IMR-90 (cell line): ENCODE results near the gene UBD. TPM values are rescaled to one million over a fixed set of nuclear protein-coding genes. Genes with fewer than 3 reads are reported as not detected.

ENCODE experiments used
- ATAC-seq: fragments of 200-7000 bp; cut with Tn5 transposase; 2 replicates; pipeline ENCODE4 v1.9.1; 2020; ENCODE audit warnings: low read depth, mild to moderate bottlenecking, moderate library complexity
- BruUV-seq: library from RNA; stranded (reverse); fragments of 400-500 nt; replicated peaks from 2 replicates; lab custom pipeline; 2021; lab: Mats Ljungman, UMichigan
- CTCF ChIA-PET: fragments of 300-600 bp; formaldehyde crosslinking; extraction: SDS; loops from one replicate; lab custom pipeline; 2021; ENCODE audit warnings: antibody characterized with exemption; lab: Yijun Ruan, JAX
- POLR2A ChIA-PET: fragments of 300-600 bp; sonication (Branson Sonifier 250); formaldehyde crosslinking; loops from one replicate; lab custom pipeline; 2022; ENCODE audit warnings: antibody characterized with exemption; ENCODE audit not compliant: unreplicated experiment; lab: Charles Lee
- DNase-seq: peaks from one replicate; pipeline ENCODE4 v3.0.0; 2013
- H2AFZ ChIP-seq: replicated peaks from 2 replicates; pipeline ENCODE3; 2013; ENCODE audit warnings: low read length, mild to moderate bottlenecking; ENCODE audit not compliant: poor library complexity
- H2AK5ac ChIP-seq: 2 replicates; pipeline ENCODE4 v1.6.1; 2013; ENCODE audit warnings: low read depth, low read length, inconsistent platforms
- H2AK9ac ChIP-seq: replicated peaks from 2 replicates; pipeline ENCODE3; 2013; ENCODE audit warnings: mild to moderate bottlenecking, low read depth, low read length, moderate library complexity; ENCODE audit not compliant: poor library complexity
- H2BK120ac ChIP-seq: 2 replicates; pipeline ENCODE4 v1.6.1; 2013; ENCODE audit warnings: low read depth, low read length, inconsistent platforms
- H2BK15ac ChIP-seq: 3 replicates; pipeline ENCODE4 v1.6.1; 2013; ENCODE audit warnings: low read depth, low read length, inconsistent platforms
- H2BK20ac ChIP-seq: 2 replicates; pipeline ENCODE4 v1.6.1; 2013; ENCODE audit warnings: low read depth, mild to moderate bottlenecking, inconsistent platforms, low read length, moderate library complexity
- H2BK5ac ChIP-seq: 2 replicates; pipeline ENCODE4 v1.6.1; 2013; ENCODE audit warnings: mild to moderate bottlenecking, low read depth, low read length, inconsistent platforms; ENCODE audit not compliant: poor library complexity, severe bottlenecking
- H3K14ac ChIP-seq: replicated peaks from 2 replicates; pipeline ENCODE4 v1.6.1; 2013; ENCODE audit warnings: low read depth, low read length, inconsistent platforms
- H3K18ac ChIP-seq: 2 replicates; pipeline ENCODE4 v1.6.1; 2013; ENCODE audit warnings: low read depth, low read length, control low read depth
- H3K23ac ChIP-seq: 2 replicates; pipeline ENCODE4 v1.6.1; 2013; ENCODE audit warnings: low read depth, low read length, inconsistent platforms
- H3K27ac ChIP-seq: 2 replicates; pipeline ENCODE4 v1.5.1; 2013; ENCODE audit warnings: mild to moderate bottlenecking, control low read depth, low read length; ENCODE audit not compliant: insufficient read depth
- H3K27me3 ChIP-seq: 2 replicates; pipeline ENCODE4 v1.6.1; 2013; ENCODE audit warnings: low read length; ENCODE audit not compliant: control insufficient read depth, insufficient read depth
- H3K36me3 ChIP-seq: 2 replicates; pipeline ENCODE4 v1.6.1; 2013; ENCODE audit warnings: low read length, mixed read lengths; ENCODE audit not compliant: control insufficient read depth, insufficient read depth
- H3K4ac ChIP-seq: 2 replicates; pipeline ENCODE4 v1.6.1; 2013; ENCODE audit warnings: low read depth, low read length, inconsistent platforms
- H3K4me1 ChIP-seq: 2 replicates; pipeline ENCODE4 v1.6.1; 2013; ENCODE audit warnings: low read length, mixed read lengths; ENCODE audit not compliant: control insufficient read depth, insufficient read depth
- H3K4me2 ChIP-seq: 2 replicates; pipeline ENCODE4 v1.6.1; 2013; ENCODE audit warnings: low read depth, mild to moderate bottlenecking, control low read depth, low read length, moderate library complexity
- H3K4me3 ChIP-seq: 2 replicates; pipeline ENCODE4 v1.5.1; 2013; ENCODE audit warnings: low read depth, mild to moderate bottlenecking, control low read depth, low read length, moderate library complexity; ENCODE audit not compliant: insufficient read depth
- H3K56ac ChIP-seq: 2 replicates; pipeline ENCODE4 v1.6.1; 2013; ENCODE audit warnings: low read length, inconsistent platforms; ENCODE audit not compliant: insufficient read depth; ENCODE audit errors: extremely low read depth
- H3K79me1 ChIP-seq, 2 experiments: 2 replicates each; pipeline ENCODE4 v1.6.1; 2013; ENCODE audit warnings: low read length in 2 of 2, inconsistent platforms in 1 of 2, low read depth in 1 of 2
- H3K9ac ChIP-seq: 2 replicates; pipeline ENCODE4 v1.6.1; 2013; ENCODE audit warnings: low read depth, low read length, control low read depth
- H3K9me1 ChIP-seq: 2 replicates; pipeline ENCODE4 v1.6.1; 2013; ENCODE audit warnings: low read length, inconsistent platforms; ENCODE audit not compliant: insufficient read depth
- H3K9me3 ChIP-seq: 2 replicates; pipeline ENCODE4 v1.6.1; 2013; ENCODE audit warnings: low read length; ENCODE audit not compliant: control insufficient read depth, insufficient read depth
- H4K20me1 ChIP-seq: 2 replicates; pipeline ENCODE4 v1.6.1; 2013; ENCODE audit warnings: low read length, inconsistent platforms; ENCODE audit not compliant: insufficient read depth
- H4K5ac ChIP-seq: 2 replicates; pipeline ENCODE4 v1.6.1; 2013; ENCODE audit warnings: mild to moderate bottlenecking, low read depth, low read length, control low read depth
- H4K8ac ChIP-seq, 2 experiments: 2 replicates each; pipeline ENCODE4 v1.6.1; 2013; ENCODE audit warnings: low read depth in 2 of 2, low read length in 2 of 2, control low read depth in 1 of 2, inconsistent platforms in 1 of 2
- H4K91ac ChIP-seq: 2 replicates; pipeline ENCODE4 v1.6.1; 2013; ENCODE audit warnings: low read depth, low read length, inconsistent platforms; ENCODE audit not compliant: insufficient read depth
- CHD1 ChIP-seq: IDR thresholded peaks from 2 replicates; pipeline ENCODE4 v1.6.1; 2012; ENCODE audit warnings: low read depth, low read length, improper control_type of control experiment
- MXI1 ChIP-seq: IDR thresholded peaks from 2 replicates; pipeline ENCODE4 v1.6.1; 2012; ENCODE audit warnings: low read depth, mild to moderate bottlenecking, low read length, moderate library complexity, borderline replicate concordance
- RAD21 ChIP-seq: IDR thresholded peaks from 2 replicates; pipeline ENCODE4 v1.6.1; 2012; ENCODE audit warnings: low read length, improper control_type of control experiment
- SMC3 ChIP-seq: fragments of 150-350 bp; IDR thresholded peaks from 2 replicates; pipeline ENCODE4 v1.6.1; 2016; ENCODE audit warnings: low read depth, mild to moderate bottlenecking, antibody characterized with exemption, low read length, moderate library complexity
- WGBS, 2 experiments: methylation state at CpG; one replicate each; pipeline versions ENCODE4 v1.1.5 to v1.1.7; 2013; ENCODE audit warnings: missing lambda C conversion rate in 2 of 2; ENCODE audit not compliant: insufficient read length in 1 of 2; ENCODE audit errors: extremely low coverage in 2 of 2; 5-methylcytosine and 5-hydroxymethylcytosine counted together
- dilution Hi-C: fragments of 300-500 bp; cut with HindIII; formaldehyde crosslinking; loops from one replicate; pipeline ENCODE4 v1.14.3; 2018; ENCODE audit warnings: low sequenced_read_pairs; ENCODE audit not compliant: unreplicated experiment
- in situ Hi-C: fragments of 300-500 bp; cut with MboI; formaldehyde crosslinking; loops from 3 replicates; pipeline ENCODE4 v1.14.3; 2019; ENCODE audit warnings: low sequenced_read_pairs, inconsistent platforms, mixed read lengths
- intact Hi-C: fragments of 100-400 bp; cut with micrococcal nuclease; formaldehyde crosslinking; loops from 2 replicates; pipeline ENCODE4 v1.10.0; 2022
- polyA plus RNA-seq, 3 experiments: library from polyadenylated mRNA; depleted of rRNA; stranded (reverse); fragments of >200 nt; gene quantifications; 2 replicates each; pipeline ENCODE4 v1.2.3, GENCODE V29; 2012; ENCODE audit warnings: low replicate concordance in 1 of 3
- total RNA-seq: library from RNA; depleted of rRNA; stranded (reverse); fragments of >200 nt; gene quantifications from 2 replicates; pipeline ENCODE4 v1.2.3, GENCODE V29; 2012
- TF ChIP-seq, protein P1 (sequence below): fragments of 150-350 bp; IDR thresholded peaks from 2 replicates; pipeline ENCODE4 v1.6.1; 2017; ENCODE audit warnings: mild to moderate bottlenecking, antibody characterized with exemption, low read length, low read depth
- TF ChIP-seq, protein P2 (sequence below): conservative IDR thresholded peaks from 2 replicates; pipeline ENCODE4 v1.5.1; 2012; ENCODE audit warnings: mild to moderate bottlenecking, low read depth, low read length, improper control_type of control experiment

UBD gene
- total and polyA plus RNA-seq, 2 of the 4 experiments (the other 2 are of a cell fraction), result not detected

DNA sequence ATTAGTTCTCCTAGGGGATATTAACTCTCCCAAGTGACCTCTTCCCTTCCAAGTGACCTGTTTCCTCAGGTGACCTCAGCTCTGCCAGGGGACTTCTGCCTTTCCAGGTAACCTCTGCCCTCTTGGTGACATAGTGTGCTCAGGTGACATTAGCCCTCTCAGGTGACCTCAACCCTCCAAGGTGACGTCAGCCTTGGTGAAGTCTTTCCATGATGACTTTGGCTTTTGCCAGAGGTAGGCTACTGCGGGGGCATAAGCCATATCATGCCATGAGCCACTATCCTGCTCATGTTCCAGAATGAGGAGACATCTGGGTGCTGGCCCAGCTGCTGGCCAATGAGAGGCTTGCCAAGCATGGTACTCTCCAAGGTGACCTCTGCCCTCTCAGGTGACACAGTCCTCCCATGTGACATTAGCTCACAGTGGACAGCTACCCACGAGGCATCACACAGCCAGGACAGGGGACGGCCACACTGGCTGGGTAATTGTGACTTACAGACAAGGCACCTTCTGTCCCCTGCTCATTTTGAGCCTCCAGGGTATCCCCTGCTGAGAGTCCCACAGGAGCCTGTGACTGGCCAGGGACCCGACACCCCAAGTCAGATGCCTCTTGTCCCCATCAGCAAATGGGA lies 31.1 kb downstream of the UBD start:
- Histone ChIP-seq H2BK5ac (no peak overlapping the region), H4K8ac (no peak overlapping the region), H2BK15ac (no peak overlapping the region), H2BK20ac (no peak overlapping the region), H3K4me3 (no peak overlapping the region), H3K14ac (no peak overlapping the region), H3K9me1 (no peaks in the 10 kb centered on the region), H3K27me3 (no peaks in the 10 kb centered on the region), H3K18ac (no peak overlapping the region), H2AK5ac (no peak overlapping the region), H2BK120ac (no peak overlapping the region), H3K4ac (no peak overlapping the region), H3K4me1 (no peaks in the 10 kb centered on the region), H3K56ac (no peak overlapping the region), H3K9ac (no peak overlapping the region), H4K20me1 (no peaks in the 10 kb centered on the region), H2AK9ac (no peak overlapping the region), H3K23ac (no peak overlapping the region), H4K91ac (no peak overlapping the region), H3K9me3 (peaks cover 3% of the 10 kb centered on the region; the same call in 1 of the 2 replicates), H3K4me2 (no peak overlapping the region), H3K79me1 (no peaks in the 10 kb centered on the region), H3K27ac (no peak overlapping the region), H2AFZ (no peak overlapping the region), H4K5ac (no peak overlapping the region), H3K36me3 (no peaks in the 10 kb centered on the region)
- dilution Hi-C loops, result no loop called here
- ATAC-seq (no peak), DNase-seq (no peak)
- WGBS, 2 experiments, result 48% methylated on average over 3 of the region's 5 CpGs; no CpG with 5 or more reads in 1 of the 2 experiments
- TF ChIP-seq MXI1 (no peak), CHD1 (no peak), RAD21 (no peak), SMC3 (no peak)
- TF ChIP-seq, protein P1, sequence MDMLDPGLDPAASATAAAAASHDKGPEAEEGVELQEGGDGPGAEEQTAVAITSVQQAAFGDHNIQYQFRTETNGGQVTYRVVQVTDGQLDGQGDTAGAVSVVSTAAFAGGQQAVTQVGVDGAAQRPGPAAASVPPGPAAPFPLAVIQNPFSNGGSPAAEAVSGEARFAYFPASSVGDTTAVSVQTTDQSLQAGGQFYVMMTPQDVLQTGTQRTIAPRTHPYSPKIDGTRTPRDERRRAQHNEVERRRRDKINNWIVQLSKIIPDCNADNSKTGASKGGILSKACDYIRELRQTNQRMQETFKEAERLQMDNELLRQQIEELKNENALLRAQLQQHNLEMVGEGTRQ, result no peak
- TF ChIP-seq, protein P2, sequence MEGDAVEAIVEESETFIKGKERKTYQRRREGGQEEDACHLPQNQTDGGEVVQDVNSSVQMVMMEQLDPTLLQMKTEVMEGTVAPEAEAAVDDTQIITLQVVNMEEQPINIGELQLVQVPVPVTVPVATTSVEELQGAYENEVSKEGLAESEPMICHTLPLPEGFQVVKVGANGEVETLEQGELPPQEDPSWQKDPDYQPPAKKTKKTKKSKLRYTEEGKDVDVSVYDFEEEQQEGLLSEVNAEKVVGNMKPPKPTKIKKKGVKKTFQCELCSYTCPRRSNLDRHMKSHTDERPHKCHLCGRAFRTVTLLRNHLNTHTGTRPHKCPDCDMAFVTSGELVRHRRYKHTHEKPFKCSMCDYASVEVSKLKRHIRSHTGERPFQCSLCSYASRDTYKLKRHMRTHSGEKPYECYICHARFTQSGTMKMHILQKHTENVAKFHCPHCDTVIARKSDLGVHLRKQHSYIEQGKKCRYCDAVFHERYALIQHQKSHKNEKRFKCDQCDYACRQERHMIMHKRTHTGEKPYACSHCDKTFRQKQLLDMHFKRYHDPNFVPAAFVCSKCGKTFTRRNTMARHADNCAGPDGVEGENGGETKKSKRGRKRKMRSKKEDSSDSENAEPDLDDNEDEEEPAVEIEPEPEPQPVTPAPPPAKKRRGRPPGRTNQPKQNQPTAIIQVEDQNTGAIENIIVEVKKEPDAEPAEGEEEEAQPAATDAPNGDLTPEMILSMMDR, result no peak
- in situ Hi-C loops, result no loop called here
- no TSS peak for BruUV-seq
- ChIA-PET CTCF (no interaction called here), POLR2A (no interaction called here)
- intact Hi-C loops, result no loop called here
